GM20431 (cell line): ENCODE measurements around the gene SIAH2.

Experiments
- in situ Hi-C: fragments of 300-500 bp; cut with MseI, MboI; formaldehyde crosslinking; loops from one replicate; pipeline ENCODE4 v1.15.0; 2020; ENCODE audit warnings: low sequenced_read_pairs; ENCODE audit not compliant: unreplicated experiment

SIAH2 gene

DNA sequence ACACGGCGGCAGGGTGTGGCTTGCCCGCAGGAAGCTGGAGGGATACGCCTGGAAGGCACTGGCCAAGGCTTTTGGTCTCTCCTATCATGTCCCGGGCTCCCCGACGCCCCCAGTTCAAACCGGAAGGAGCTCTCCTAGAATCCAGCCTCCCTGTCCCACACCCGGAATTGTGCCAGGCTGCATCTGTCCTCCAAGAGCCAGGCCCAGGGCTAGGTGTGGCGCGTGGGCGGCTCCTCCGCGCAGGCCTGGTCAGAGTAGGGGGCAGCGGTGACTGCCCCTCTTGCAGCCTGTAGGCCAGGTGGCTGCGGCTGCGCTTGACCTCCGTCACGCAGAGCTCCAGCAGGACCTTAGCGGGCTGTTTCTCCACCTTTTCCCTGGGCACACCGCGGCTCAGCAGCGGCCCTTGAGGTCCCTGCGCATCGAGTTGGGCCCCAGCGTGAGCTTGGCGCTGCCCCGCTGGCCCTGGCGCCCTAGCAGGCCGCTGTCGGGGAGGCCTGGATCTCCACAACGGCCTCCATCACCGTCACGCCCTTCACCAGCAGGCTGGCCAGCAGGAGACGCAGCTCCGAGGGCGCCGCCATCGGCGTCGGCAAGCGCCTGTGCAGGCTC is 15.9 kb upstream of the SIAH2 start:
- in situ Hi-C loops = no loop called here

DNA sequence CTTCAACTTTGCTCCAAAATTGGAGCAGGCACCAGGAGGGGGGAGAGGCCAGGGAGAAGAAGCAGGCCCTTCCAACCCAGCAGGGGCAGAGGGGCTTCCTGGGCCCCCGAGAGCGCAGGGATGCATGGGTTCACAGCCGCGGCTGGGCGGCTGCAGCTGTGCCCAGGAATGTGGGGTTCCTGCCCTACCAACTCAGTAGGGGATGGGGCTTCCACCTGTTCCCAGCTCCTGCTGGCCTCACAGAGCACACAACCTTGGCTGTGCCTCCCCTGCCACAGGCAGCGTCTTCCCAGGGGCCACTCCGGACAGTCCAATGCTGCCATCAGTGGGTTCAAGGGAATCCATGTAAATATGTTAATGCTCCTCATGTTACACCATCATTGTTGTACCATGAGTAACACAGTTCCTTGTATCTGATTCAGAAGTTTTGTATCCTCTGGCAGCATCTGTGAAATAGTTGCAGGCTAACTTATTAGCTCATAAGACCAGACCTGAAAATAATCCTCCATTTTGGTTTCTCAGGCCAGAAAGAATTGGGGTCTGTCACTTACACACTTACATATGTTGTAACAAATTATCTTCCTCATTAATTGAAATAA is 12.1 kb upstream of the SIAH2 start:
- in situ Hi-C loops = no loop called here

DNA sequence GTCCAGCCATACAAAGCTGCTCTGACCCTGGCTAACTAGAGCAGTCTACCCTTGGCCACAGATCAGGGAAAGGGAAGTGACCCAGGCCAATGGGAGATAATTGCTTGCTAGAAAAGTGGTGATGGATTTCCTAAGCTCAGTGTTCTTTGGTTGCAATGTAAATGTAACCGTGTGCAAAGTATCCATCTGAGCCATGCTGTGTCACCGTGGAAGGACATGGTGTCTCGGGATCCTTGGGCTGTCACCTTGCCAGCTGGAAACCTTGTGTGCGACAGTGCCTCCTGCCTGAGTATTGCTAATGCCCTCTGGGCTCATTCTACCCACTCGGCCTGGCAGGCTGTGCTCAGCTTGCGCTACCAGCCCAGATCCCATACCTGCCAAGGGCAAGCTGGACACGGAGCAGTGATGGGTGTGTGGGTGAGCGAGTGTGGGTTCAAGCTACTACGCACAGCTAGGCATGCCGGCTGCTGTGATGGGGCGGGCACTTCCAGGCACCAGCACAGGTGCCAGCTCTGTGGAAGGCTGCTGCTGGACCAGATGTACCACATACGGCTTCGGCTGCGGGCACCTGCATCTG is 10.7 kb upstream of the SIAH2 start:
- in situ Hi-C loops = no loop called here

DNA sequence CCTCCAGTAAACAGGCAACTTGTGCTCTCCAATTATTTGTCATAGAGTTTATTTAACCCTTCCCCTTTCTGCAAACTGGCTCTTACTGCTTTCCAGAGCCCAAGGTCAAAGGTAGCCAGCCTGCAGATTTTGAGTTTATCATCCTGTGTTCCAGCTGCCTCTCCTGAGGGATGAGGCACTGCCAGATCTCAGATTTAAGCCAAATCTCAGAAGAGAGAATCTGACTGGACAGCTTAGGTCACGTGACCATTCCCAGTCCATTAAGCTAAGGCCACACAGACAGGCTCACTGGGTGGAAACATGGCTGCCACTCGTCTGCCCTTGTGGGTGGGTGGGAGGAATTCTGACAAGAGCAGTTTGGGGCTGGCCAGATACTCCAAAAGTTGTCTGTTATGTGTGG is 8.6 kb upstream of the SIAH2 start:
- in situ Hi-C loops = no loop called here

DNA sequence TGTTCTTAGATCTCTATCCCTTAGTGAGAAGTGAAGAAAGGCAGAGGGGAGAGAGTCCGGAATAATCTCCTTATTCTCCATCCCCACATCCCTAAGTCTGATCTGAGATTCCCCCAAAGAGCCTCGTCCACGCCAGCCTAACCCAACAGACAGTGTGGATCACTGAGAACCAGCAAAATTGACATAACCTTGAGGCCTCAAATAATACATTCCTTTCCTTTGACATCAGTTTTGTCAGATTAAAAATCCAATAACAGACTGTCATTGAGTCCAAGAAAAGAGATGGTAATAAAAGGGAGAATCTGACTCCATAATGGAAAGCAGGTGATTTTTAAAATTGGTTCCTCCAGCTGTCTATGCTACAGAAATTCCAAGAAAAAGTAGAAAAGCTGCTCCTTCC is 7.7 kb upstream of the SIAH2 start:
- in situ Hi-C loops = no loop called here

DNA sequence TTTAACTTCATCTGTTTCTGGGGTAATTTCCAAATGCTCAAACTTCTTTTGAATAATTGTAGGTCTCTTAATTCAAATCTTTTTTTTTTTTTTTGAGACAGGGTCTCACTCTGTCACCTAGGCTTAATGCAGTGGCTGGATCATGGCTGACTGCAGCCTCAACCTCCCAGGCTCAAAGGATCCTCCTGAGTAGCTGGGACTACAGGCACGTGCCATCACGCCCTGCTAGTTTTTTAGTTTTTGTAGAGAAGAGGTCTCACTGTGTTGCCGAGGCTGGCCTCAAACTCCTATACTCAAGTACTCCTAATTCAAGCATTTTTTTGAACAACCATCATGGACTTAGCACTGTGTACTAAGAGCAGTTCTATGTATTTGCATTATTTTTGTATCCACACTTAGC is 3.8 kb upstream of the SIAH2 start:
- in situ Hi-C loops = no loop called here

DNA sequence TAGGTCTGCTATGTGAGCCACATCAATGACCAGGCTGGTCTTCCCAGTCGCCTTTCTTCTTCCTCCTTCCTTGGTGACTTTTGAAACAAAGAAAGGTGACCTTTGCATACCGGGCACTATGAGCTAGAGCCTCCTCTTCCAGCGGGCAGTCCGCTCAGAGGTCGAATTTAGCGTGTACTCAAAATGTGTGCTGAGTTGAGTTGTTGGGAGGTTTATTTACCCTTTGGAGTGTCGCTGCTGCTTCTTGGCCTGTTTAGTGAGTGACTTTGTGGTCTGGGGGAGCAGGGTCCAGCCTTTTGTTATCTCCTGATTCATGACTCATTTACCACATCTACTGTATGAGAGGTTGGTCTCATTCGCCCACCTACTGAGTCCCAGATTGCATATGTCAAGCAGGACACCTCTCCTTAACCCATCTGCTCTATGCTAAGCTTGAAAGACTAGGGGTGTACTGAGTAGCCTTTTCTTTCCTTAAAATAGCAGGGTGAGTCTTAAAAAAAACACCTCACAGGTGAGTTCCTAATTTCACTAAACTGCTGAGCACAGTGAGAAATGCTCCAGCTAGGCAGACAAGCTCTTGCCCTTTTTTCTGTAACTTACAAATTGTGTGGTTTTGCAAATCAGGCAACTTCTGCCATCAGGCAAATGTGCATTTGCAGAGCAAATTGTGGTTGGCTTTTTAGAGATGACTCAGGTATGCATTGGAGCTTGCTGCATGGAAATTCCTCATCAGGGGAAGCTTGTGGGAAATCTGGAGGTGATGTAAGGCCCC is 3.2 kb upstream of the SIAH2 start:
- in situ Hi-C loops = no loop called here

DNA sequence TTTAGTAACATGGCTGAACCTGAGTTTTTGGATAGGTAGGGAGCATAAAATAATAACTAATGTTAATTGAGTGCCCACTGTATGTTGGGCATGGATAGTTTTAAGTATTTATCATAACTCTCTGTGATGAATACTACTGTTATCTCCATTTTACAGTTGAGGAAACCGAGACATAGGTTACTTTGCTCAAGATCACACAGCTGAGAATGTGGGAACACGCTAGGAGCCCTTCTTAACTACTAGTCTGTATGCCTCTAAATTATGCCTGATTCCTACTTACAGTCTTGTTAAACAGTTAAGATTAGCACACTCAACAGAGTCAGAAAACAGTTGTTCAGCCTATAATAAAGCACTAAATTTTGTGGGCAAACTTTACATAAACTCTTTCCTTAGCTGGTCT is 2.0 kb upstream of the SIAH2 start:
- in situ Hi-C loops = no loop called here

DNA sequence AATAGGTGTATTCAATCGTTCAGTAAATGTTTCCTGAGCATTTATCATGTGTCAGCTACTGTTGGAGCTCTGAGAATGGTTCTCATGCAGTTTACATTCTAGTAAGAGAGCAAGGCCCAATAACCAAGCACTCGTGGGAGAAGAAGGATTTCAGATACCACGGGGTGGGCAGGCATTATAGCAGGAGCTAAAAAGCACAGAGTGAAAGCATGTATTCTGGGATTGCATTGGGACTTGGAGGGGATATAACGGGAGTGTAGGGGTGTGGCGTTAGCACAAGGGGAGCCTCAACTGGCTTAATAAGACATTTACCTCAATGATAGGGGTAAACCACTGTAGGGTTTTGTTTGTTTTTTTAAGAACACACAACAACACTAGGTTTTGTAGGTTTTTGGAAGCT is 1.6 kb upstream of the SIAH2 start:
- in situ Hi-C loops = no loop called here

DNA sequence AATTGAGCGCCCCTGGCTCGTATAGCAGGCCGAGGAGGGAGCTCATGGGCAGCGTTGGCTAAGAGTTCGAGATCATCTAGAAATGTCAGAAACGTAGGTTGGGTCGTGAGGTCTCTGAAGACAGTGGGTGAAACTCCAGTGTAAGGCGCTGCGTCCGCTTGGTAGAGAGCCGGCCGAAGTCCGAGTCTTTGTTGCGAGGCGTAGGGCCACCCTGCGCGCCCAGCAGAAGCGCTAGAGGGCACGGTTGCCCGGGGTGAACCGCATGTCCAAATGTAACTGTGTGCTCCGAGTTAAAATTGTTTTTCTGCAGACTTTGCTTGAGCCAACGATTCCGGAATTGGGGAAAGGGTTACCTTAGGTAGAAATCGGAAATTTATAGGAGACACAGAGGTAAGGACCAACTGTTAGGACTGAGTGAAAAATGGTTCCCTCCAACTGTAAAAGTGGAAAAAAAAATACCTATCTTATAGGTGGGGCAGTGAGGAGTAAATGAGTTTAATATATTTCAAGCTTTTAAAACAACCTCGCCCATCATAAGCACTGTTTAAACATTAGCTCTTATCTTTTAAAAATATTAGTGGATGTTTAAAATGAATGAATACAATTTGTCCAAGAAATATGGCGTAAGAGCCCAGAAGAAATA is 993 bp upstream of the SIAH2 start:
- in situ Hi-C loops = no loop called here

DNA sequence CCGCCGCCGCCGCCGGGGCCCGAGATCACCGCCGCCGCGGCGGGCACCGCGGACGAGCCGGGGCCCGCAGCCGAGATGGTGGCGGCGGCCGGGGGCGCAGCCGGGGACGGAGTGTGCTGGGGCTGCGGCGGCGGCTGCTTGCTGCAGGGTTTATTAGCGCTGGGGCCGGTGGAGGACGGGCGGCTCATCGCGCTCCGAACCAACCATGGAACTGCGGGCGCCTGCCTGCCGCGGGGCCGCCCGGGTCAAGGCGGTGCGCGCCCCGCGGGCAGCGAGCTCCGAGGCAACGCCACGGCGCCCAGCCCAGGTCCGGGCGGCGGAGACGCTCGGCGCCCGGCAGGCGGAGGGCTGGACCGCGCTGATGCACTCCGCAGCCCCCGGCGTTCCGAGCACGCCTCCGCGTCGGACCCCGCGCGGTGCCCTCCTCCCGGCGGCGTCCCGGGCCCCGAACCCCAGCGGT is 277 bp downstream of the SIAH2 start:
- in situ Hi-C loops = no loop called here

DNA sequence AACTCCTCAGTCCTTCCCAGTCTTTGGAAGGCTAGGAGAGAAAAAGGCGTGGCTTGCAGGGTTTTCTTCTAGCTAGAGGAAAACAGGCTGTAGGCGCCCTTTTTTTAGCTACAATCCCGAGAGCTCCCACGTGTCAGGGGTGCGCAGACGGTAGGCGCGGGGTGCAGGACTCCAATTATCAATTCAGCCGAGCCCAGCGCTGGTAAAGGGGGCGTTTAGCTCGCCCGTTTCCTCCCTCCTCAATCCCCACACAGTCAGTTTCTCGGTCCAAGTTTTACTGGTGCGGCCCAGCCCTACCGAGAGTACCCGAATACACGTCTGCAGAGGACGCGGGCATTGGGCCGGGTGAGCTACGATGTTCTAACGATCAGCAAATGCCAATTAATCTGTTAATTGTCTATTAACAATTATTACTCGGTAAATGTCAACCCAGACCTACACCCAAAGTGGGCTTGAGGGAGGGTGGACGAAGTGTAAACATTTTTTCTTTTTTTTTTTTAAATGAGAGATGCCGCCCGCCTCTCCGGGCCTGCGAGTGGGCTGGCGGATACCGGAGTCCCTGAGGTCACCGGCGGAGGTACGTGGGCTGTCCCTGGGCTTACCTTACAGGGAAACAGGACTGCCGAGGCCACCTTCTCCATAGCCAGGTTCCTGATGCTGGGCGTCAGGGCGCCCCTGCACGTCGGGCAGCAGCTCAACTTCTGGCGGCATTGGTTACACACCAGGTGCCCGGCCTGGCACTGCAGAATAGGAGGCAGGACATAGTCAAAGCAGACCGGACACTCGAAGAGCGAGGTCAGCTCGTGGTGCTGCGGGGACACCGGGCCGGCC is 923 bp downstream of the SIAH2 start:
- in situ Hi-C loops = no loop called here

DNA sequence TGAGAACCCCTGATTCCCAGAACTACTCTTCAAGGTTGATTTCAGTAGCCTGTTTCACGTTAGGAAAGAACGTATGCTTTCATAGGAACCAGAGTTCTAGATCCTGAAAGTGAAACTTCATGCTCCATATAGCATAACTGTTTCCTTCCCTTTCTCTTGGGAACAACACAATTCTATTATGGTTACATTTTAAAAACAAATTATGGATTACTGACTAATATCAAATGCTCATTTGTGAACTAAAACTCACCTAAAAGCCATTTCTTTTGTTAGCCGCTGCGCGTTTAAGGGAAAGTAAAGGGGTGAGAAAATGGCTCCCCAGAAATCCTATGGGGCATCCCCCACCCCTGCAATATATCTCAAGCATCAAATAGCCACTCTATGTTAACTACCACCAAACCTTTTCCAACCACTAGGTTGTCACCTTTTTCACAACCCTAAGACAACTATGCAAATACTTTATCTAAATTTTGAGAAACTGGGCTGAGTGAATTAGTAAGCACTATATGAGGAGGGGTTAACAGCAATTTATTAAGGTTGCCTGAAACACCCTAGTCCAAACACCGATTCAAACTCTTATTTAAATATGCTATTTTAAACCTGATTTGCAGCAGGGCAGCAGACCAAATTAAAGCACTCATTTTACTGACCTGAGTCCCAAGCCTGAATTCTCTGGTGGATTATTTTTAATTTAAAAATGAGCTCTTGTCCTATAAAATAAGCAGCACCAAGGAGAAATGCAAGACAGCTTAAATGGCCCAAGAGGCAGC is 2.4 kb downstream of the SIAH2 start:
- in situ Hi-C loops = no loop called here

DNA sequence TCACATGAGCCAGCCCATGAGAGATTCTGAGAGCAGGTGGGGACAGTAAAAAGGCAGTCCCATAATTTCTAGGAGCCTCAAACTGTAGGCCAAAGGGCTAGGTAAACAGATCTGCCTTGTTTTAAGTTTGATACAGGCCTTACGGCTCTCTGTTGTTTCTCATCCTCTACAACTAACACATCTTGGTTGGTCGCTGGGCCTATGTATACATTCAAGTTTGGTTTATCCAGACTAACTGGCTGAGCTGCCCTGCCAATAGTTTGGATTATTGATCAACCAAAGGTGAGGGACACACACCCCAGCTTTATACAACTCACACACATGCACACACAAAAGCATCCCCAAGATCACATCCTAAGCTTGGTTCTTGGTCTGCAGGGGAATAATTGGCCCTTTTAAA is 3.0 kb downstream of the SIAH2 start:
- in situ Hi-C loops = no loop called here

DNA sequence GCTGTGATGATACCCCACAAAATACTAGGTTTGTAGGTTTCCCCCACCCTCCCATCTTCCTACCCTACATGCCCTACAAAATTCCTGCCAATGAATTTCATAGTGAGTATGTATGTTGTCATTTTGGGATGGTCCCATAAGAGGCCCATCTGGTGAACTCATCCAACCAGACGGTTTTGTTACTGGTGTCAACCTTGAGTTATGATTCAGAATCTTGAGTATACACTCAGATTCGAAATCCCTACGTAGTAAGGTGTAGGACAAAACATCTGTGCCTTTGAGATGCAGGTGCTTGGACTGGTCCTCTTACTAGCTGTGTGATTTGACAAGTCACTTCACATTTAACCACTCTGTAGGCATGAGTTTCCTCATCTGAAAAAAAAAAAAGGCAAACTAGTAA is 3.6 kb downstream of the SIAH2 start:
- in situ Hi-C loops = no loop called here

DNA sequence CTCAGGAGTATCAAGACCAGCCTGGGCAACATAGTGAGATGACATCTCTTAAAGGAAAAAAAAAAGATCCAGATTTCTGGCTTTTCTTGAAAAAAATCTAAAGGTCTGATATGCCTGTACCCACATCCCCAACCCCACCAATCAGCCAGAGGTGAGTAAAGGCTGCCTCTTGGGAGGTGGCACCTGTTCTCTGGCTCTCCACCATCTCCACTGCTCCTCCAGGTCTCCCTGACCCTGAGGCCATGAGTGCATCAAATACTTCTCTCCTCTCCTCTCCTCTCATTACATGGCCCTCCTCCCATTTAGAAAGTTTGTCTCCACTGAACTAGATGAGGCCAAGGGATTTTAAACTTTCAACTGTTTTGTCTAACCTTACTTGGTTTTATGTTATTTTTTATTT is 5.2 kb downstream of the SIAH2 start:
- in situ Hi-C loops = no loop called here

DNA sequence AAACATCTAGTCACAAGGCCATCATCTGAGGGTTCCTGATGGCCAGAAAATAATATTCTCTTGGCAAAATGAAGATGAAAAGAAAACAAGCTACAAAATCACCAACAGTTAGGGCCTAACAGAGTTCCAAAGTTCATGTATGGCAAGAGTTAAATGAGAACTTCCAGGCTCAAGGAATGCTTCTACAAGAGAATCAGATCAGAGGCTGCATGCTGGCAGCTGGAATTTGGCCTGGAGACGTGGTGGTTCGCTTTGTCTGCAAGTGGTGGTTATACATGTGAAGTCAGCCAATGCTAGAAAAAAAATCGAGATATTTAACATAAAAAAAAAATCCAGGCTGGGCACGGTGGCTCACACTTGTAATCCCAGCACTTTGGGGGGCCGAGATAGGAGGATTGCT is 5.6 kb downstream of the SIAH2 start:
- in situ Hi-C loops = no loop called here

DNA sequence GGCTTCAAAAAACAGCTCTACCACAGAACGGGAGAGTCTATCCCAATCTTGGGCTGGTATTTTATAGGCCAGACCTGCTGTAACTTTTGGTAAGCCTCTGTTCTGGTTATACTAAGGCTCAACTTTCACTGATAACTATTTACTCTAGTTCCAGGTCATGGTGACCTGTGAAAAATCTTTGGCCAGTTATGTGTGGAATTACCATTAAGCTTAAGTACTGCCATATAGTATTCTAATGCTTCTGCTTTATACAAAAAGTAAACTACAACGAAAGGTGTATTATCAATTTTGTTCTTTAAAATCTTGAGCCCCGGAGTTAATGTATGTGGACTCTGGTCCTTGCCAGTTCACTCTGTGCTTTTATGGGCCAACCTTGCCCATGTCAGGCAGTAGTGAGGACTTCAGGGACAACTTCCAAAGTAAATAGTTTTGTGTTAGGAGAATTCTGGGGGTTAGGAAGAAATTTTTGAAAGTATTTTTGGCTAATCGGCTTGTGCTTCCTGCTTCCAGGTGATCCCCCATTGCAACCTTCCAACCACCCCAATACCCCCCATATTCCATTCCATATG is 6.4 kb downstream of the SIAH2 start:
- in situ Hi-C loops = no loop called here

DNA sequence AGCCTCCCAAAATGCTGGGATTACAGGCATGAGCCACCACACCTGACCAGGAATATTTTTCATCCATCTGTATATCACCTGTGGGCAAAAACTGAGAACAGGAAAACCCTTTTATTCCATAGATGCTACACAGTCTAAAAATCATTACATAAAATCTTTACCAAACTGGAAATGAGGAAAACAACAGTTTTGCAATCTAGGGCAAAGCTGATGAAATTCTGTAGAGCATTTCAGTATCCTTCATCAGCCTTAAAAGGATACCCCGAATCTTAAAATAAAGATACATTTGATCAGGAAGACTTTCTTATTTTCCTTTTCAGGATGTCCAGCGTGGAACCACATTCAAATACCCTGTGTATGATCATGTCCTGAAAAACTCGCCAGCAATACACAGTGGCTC is 7.1 kb downstream of the SIAH2 start:
- in situ Hi-C loops = no loop called here
